CD4-positive, alpha-beta T cell treated with Interferon gamma for 1 hour (primary cell): ENCODE results near the gene TPSB2.
"Not testable (repeated sequence)": the region's sequence is repeated elsewhere in the genome, so short reads cannot be mapped to it uniquely, and the experiment has no call there.

ENCODE experiments used
- DNase-seq: peaks from one replicate; pipeline ENCODE4 v3.0.0-alpha.2; 2020

The TPSB2 gene

DNA sequence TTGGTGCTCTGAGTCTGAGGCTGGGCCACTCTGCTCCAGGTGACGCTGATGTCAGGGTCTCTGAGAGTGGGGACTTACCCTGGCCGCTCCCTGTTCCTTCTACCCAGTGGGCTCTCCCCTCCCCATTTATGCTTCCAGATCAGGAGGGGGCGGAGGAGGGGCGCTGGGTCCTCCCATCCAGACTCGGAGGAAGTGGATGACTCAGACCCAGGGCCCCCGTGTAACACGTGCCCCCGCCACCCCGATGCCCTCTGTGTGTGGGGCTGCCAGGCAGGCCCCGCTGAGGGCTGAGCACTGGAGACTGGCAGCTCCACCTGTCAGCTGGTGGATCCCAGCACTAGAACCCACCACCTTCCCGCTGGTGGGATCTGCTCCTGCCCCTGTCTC lies at the start of gene TPSB2:
TSS of gene TPSB2 (minus strand) at position 101 of the 387 bp plus-strand sequence. CDS start 233 bp downstream, outside the sequence.
- DNase-seq = not testable (repeated sequence)

DNA sequence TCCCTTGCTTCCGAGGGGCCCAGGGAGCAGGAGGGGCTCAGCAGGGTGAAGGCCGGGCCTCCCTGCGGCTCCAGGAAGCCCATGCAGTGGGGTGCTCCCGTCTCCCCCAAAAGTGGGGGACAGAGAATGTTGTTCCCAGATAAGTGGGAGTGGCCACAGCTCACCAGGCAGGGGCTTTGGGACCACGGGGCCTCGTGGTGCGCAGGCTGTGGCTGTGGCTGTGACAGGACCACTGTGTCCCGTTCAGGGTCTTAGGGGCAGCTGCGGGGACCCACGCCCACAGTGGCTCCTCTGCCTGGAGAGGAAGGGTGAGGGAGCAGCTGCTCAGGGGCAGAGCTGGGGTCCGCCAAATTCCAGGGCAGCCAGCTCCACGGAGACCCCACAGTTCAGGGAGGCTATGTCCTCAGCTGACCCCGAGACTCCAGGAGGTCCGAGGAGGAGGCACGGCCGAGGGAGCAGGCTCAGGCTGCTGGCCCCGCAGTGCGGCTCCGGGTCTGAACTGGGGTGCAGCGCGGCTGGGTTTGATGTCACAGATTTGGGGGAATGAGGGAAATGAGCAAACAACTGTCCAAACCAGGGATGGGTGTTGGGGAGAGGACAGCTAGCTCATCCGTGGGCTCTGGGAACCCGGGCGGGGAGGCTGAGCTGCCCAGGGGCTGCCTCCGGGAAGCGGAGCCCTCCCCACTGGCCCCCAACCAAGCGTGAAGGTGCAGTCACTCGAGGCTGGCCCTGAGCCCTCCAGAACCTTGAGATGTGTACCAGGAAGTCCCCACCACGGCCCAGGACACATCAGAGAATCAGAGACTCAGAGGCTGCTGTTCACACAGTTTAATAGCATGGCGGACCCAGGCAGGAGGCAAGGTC lies 49.3 kb upstream of the TPSB2 start:
- no peak for DNase-seq

DNA sequence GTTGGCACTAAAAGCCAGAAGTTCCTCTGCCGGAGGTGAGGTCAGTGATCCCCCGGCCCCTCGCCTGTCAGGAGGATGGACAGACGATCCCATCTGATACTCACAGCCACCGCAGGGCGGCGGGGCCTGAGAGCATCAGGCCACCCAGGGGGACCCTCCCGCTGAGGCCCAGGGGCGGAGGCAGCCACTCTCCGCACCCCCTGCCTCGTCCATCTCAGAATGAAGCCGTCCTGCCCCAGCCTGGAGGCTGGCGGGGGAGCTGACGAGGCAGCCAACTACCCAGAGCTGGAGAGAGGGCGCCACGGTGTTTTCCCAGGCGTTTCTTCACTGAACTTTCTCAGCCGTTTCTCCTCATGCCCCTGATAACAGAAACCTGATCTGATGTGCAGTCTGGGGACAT lies 48.5 kb upstream of the TPSB2 start:
- no peak for DNase-seq

DNA sequence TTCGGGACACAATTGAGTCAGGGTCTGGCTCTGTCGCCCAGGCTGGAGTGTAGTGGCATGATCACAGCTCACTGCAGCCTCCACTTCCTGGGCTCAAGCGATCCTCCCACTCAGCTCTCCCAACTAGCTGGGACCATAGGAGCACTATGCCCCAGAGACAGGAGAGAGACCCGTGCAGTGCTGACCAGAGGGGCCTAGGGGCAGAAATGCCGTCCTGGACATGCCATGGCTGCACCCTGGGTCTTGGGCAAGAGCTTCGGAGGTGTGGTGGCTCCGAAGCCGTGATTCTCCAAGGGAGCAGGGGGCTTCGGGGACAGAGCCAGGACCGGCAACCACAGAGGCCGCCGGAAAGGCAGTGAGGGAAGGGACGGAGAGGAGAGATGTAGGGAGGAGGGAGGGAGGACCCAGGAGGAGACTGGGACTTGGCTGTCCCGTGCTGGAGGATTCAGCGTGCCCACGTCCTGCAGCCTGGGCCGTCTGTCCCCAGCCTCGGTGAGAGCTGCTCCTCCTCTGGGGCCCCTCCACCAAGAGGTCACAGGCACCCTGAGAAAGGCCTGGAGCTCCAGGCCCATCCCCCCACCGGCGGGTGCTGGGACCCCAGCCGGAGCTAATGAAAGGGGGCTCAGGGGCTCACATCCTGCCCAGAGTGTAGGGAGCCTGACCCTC lies 47.8 kb upstream of the TPSB2 start:
- no peak for DNase-seq

DNA sequence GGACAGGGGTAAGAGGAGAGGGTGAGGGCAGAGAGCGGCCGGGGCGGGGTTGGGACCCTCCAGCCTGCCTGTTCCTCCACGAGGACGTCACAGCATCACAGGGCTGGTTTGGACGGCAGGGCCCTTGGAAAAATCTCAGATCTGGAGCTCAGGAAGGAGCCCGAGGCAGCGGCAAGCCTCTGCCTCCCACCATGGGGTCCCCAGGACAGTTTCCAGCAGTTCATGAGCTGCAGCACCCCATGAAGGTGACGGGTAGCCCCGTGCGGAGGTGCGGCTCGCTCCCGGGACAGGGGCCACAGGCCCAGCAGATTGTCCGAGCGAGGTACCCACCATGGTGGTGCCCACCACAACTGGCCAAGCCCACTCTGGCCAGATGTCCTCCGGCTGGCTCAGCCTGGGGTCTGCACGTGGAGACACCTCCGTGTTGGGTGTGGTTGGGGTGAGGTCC lies 47.2 kb upstream of the TPSB2 start:
- DNase-seq = no peak

DNA sequence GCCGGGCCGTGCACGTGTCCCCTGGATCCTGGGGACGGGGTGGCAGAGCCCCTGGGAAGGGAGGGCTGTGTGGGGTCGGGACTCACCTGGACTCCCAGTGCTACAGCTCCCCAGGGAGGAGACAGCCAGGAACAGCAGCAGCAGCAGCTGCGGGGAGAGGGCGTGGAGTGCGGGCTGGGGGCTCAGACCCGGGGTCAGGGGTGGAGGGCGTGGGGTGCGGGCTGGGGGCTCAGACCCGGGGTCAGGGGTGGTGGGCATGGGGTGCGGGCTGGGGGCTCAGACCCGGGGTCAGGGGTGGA lies 46.5 kb upstream of the TPSB2 start:
- DNase-seq = no peak

DNA sequence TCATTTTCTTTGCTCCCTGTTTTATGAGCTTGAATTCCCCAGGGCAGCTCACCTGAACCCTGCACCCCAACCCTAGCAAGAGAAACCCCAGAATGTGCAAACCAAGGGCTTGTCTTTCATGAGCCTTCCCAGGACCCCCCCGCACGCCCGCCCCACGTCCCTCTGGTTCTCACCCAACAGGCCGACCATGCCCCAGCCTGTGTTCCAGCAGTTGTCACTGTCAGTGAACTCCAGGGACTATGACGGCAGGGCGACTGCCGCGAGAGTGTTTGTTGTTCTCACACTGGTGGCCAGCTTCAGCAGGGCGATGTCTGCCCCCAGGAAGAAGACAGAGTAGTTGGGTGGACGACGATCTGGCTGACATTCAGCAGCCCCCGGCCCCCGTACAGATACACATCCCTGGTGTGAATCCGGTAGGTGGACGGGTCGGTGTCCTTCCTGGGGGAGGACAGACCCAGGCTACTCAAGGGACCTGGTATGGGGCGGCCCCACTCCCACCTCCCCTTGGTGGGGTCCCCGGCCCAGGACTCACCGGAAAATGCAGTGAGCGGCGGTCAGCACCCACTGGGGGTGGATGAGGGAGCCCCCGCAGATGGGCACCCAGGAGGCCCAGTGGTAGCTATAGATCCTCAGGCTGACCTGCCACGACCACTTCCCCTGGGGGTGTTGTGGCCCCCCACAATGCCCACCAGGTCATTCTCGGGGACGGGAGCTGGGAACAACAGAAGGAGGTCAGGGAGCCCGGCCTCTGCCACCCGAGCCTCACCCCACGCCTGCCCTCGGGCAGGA lies 46.0 kb upstream of the TPSB2 start:
- no peak for DNase-seq

DNA sequence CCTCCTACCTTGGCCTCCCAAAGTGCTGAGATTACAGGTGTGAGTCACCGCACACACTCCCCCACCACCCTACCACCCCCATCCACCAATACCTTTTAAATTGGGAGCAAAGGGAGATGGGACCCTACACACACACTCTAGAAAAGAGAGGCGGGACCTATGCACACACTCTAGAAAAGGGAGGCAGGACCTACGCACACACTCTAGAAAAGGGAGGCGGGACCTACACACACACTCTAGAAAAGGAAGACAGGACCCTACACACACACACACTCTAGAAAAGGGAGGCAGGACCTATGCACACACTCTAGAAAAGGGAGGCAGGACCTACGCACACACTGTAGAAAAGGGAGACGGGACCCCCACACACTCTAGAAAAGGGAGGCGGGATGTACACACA lies 44.8 kb upstream of the TPSB2 start:
- DNase-seq = no peak

DNA sequence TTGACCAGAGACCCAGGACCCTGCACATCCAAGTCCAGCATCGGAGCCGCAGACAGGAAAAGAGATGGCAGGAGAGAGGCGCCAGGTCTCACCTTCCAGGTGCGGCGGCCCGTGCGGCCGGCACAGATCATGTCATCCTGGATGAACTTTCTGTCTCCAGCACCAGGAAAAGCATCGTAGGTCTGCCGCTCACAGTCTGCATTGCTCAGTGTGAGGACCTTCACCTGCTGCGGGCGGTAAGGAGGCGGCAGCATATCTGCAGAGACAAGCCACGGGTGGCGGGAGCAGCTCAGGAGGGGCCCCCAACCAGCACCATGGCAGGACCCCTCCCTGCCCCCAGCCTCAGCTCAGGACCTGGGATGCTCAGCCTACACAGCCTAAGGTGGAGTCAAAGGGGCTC lies 43.8 kb upstream of the TPSB2 start:
- DNase-seq = no peak

DNA sequence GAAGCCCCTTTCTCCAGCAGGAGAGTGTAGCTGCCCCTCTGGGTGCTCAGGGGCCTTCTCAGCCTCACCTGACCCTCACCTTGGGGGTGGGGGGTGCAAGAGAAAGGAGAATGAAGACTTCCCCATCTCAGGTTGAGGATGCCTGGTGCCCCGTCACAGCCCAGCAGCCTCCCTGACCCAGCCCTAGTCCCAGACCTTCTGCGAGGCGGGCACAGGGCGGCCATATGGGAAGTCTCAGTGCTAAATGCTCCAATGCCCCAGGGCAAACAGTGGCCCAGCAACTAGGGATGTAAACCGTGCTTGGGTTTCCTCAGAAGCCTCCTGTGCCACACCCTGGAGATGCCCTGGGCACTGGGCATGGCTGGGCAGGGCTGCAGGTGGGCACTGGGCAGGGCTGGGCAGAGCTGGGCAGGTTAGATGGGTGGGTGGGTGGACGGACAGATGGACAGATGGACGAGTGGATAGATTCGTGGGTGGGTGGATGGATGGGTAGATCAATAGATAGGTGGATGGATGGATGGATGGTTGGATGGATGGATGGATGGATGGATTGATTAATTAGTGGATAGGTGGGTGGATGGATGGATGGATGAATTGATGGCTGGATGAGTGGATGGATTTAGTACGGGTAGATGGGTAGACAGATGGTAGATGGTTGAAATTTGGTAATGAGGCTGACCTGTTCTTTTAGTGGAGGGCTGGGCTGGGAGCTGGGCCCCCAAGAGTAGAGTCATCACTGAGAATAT lies 42.6 kb upstream of the TPSB2 start:
- DNase-seq = no peak

DNA sequence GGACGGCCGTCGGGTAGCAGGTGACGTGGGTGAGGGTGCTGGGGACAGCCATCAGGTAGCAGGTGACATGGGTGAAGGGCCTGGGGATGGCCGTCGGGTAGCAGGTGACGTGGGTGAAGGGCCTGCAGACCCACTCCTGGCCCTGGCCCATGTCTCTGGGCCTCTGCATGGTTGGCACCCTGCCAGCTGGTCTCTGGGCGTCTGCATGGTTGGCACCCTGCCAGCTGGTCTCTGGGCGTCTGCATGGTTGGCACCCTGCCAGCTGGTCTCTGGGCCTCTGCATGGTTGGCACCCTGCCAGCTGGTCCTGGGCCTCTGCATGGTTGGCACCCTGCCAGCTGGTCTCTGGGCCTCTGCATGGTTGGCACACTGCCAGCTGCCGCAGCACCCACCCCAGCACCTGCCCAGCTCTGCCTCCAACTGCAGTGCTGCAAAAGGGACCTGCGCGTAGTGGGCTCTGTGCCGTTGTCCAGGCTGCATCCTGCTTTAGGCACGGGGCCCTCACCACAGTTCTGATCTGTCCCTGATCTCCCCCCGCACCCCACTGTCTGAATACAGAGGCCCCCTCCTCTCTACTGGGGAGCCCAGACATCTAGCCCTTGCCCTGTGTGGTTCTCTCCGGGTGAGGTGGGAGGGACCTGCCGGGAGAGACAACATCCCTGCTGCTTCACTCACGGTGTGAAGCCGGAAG lies 41.9 kb upstream of the TPSB2 start:
- not testable (repeated sequence) for DNase-seq

DNA sequence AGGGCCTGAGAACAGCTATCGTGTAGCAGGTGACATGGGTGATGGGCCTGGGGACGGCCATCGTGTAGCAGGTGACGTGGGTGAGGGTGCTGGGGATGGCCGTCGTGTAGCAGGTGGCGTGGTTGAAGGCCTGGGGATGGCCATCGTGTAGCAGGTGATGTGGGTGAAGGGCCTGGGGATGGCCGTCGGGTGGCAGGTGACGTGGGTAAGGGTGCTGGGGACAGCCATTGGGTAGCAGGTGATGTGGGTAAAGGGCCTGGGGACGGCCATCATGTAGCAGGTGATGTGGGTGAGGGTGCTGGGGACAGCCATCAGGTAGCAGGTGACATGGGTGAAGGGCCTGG lies 41.4 kb upstream of the TPSB2 start:
- DNase-seq = no peak

DNA sequence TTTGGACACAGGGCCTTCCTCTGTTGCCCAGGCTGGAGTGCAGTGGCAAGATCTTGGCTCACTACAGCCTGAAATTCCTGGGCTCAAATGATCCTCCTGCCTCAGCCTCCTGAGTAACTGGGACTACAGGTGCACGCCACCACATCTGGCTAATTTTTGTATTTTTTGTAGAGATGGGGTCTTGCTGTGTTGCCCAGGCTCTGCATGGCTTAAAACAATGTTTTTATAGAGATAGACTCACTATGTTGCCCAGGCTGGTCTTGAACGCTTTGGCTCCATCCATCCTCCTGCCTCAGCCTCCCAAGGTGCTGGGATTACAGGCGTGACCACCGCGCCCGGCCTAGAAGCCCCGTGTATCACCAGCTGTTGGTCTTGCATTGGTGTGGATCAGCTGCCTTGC lies 39.4 kb upstream of the TPSB2 start:
- not testable (repeated sequence) for DNase-seq

DNA sequence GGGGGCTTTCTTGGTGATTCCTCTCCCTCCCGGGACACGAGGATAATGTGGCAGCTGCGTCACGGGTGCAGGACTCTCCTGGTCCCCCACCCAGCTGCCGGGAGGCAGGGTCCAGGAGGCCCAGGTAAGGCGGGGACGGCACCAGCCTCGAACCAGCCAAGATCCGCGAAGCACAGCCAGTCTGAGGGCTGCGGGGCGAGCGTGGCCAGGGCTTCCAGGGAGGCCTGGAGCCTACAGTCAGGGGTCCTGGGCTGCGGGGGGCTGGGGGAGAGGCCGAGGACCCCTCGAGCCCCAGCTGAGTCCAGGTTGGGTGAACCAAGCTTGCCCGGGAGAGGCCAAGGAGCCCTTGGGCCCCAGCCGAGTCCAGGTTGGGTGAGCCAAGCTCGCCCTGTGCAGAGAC lies 35.8 kb upstream of the TPSB2 start:
- DNase-seq = no peak

DNA sequence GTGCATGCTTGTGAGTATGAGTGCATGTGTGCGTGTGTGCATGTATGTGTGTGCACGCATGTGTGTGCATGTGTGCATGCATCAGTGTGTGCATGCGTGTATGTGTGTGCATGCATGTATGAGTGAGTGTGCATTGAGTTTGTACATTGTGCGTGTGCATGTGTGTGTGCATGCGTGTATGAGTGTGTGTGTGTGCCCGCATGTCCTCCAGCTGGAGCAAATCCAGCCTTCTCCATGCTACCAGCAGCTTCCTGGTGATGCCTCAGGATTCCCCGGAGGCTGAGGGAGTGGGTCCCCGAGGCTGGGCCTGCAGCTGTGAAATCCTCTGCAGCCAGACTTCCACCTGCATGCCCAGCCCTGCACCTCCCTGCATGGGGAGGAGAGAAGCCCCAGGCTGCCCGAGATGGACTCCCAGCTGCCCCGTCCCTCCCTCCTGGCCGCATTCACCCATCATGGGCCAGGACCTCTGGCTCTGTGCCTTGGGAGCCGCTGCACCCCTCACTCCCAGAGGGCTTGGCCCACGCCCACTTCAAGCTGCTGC lies 35.2 kb upstream of the TPSB2 start:
- no peak for DNase-seq

DNA sequence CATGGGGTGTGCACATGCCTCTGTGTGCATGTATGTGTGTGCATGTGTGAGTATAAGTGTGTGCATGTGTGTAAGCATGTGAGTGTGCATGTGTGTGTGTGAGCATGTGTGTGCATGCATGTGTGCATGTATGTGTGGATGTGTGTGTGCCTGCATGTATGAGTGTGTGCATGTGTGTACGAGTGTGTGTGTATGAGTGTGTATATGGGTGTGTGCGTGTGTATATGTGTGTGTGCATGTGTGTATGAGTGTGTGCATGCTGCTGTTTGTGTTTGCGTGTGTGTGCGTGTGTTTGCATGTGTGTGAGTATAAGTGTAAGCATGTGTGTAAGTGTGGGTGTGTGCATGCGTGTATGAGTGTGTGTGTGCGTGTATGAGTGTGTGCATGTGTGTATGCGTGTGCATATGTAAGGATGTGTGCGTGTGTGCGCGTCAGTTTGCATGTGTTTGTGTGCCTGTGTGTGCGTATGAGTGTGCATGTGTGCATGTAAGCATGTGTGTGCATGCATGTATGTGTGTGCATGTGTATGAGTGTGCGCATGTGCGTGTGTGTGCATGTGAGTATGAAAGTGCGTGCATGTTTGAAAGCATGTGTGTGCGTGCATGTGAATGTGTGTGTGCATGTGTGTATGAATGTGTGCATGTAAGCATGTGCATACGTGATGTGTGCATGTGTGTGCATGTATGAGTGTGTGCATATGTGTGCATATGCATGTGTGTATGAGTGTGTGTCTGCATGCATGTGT lies 34.5 kb upstream of the TPSB2 start:
- no peak for DNase-seq

DNA sequence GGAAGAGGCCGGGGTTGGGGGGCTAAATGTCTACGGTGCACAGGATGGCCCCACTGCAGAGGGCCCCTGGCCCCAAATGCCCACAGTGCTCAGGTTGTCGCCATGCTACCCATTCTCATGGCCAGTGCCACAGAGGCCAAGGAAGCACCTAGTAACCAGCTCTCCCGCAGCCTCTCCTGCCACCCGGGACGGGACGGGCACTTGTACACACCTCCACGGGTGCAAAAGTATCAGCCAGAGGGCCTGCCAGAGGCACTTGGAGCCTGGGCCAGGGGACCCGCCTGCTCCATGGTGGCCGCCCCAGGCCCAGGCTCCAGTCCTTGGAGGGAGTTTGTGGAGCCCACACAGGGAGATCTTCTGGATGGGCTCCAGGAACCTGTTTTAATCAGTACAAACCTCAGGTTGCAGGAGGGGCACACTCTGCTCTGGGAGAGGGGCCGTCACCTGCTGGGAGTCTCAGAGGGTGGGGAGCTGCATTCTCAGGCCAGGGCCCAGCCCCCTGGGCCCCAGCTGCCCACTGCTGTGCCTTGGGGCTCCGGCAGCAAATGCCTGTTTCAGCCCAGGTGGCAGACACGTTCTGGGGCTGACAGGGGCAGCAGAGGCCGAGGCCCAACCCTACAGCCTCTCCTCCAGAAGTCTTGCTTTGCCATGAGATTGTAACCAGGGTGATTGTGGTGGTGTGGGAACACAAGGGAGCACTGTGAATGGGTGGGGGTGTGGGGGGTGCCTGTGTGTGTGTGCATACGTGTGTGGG lies 33.8 kb upstream of the TPSB2 start:
- DNase-seq = no peak

DNA sequence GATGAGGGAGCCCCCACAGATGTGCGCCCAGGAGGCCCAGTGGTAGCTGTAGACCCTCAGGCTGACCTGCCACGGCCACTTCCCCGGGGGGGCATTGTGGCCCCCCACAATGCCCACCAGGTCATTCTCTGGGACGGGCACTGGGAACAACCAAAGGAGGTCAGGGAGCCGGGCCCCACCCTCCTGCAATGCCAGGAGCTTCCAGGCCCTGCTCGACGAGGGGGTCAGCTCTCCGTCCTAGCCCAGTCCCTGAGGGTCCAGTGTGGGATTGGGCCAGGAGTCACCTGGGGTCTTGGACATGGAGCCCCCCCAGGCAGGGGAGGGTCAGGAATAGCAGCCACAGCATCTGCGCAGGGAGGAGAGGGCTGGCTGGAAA lies 32.9 kb upstream of the TPSB2 start:
- DNase-seq = no peak

DNA sequence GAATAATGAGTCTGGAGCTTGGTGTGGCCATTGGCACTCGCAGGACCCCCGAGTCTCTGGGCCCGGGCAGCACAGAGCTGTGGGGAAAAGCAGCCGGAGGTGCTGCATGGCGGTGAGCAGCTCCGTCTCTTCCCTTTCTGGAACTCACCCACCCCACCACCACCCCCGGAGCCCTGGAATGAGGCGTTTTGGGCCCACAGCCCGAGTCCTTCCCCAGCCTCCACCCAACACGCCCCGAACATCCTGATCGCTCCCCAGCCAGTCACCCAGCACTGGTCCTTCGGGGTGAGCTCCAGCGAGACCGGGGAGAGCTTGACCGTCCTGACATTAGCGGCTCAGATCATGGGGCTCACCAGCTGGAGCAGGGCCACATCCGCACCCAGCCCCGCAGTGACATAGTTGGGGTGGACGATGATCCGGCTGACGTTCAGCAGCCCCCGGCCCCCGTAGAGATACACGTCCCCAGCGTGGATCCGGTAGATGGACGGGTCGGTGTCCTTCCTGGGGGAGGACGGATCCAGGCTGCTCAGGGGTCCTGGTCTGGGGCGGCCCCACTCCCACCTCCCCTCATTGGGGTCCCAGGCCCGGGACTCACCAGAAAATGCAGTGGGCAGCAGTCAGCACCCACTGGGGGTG lies 32.3 kb upstream of the TPSB2 start:
- no peak for DNase-seq
